KOPT-K1 (cell line): ENCODE measurements around the gene NAV2.

Experiments
- H3K27ac ChIP-seq: fragments of 200-600 bp; sonication (generic); 2 replicates; pipeline ENCODE4 v1.5.1; 2016; ENCODE audit warnings: antibody characterized with exemption, mild to moderate bottlenecking, low read depth, low read length; ENCODE audit not compliant: poor library complexity, severe bottlenecking
- H3K36me3 ChIP-seq: fragments of 200-600 bp; sonication (generic); 2 replicates; pipeline ENCODE4 v1.5.1; 2017; ENCODE audit warnings: antibody characterized with exemption, mild to moderate bottlenecking, low read length, moderate library complexity; ENCODE audit not compliant: insufficient read depth
- H3K9me3 ChIP-seq: fragments of 200-600 bp; sonication (generic); 2 replicates; pipeline ENCODE4 v1.5.1; 2017; ENCODE audit warnings: antibody characterized with exemption, low read length, mild to moderate bottlenecking; ENCODE audit not compliant: insufficient read depth, poor library complexity, severe bottlenecking

NAV2 gene

GRCh38 chr11:20026629-20027555, 314.3 kb downstream of the NAV2 start:
- Histone ChIP-seq H3K9me3 (no peaks in the 10 kb centered on the region), H3K36me3 (no peaks in the 10 kb centered on the region), H3K27ac (no peak overlapping the region)

GRCh38 chr11:20027556-20028013, 314.9 kb downstream of the NAV2 start:
- no peaks in the 10 kb centered on the region for H3K36me3 ChIP-seq
- H3K9me3 ChIP-seq, result no peaks in the 10 kb centered on the region
- H3K27ac ChIP-seq, result no peak overlapping the region

GRCh38 chr11:20029193-20029592, 316.6 kb downstream of the NAV2 start:
- no peak overlapping the region for H3K27ac ChIP-seq
- no peaks in the 10 kb centered on the region for H3K9me3 ChIP-seq
- no peaks in the 10 kb centered on the region for H3K36me3 ChIP-seq

- Histone ChIP-seq H3K27ac (no peak overlapping the region), H3K36me3 (no peaks in the 10 kb centered on the region), H3K9me3 (no peaks in the 10 kb centered on the region)
Measured at GRCh38 chr11:20030472-20030871, 317.8 kb downstream of the NAV2 start.

GRCh38 chr11:20031155-20032001, 318.7 kb downstream of the NAV2 start:
- Histone ChIP-seq H3K36me3 (no peaks in the 10 kb centered on the region), H3K27ac (no peak overlapping the region), H3K9me3 (no peaks in the 10 kb centered on the region)

GRCh38 chr11:20032127-20032526, 319.5 kb downstream of the NAV2 start:
- no peak overlapping the region for H3K27ac ChIP-seq
- no peaks in the 10 kb centered on the region for H3K36me3 ChIP-seq
- no peaks in the 10 kb centered on the region for H3K9me3 ChIP-seq

GRCh38 chr11:20032577-20033260, 320.1 kb downstream of the NAV2 start:
- no peak overlapping the region for H3K27ac ChIP-seq
- H3K9me3 ChIP-seq, result no peaks in the 10 kb centered on the region
- no peaks in the 10 kb centered on the region for H3K36me3 ChIP-seq

- Histone ChIP-seq H3K27ac (no peak overlapping the region), H3K36me3 (no peaks in the 10 kb centered on the region), H3K9me3 (no peaks in the 10 kb centered on the region)
Measured at GRCh38 chr11:20033806-20034205, 321.2 kb downstream of the NAV2 start.

- Histone ChIP-seq H3K36me3 (no peaks in the 10 kb centered on the region), H3K9me3 (no peaks in the 10 kb centered on the region), H3K27ac (no peak overlapping the region)
Measured at GRCh38 chr11:20034941-20035340, 322.3 kb downstream of the NAV2 start.

GRCh38 chr11:20035375-20035700, 322.7 kb downstream of the NAV2 start:
- Histone ChIP-seq H3K9me3 (no peaks in the 10 kb centered on the region), H3K27ac (no peak overlapping the region), H3K36me3 (no peaks in the 10 kb centered on the region)

GRCh38 chr11:20035701-20036601, 323.3 kb downstream of the NAV2 start:
- Histone ChIP-seq H3K27ac (no peak overlapping the region), H3K9me3 (no peaks in the 10 kb centered on the region), H3K36me3 (no peaks in the 10 kb centered on the region)

GRCh38 chr11:20036626-20037335, 324.1 kb downstream of the NAV2 start:
- Histone ChIP-seq H3K36me3 (no peaks in the 10 kb centered on the region), H3K27ac (no peak overlapping the region), H3K9me3 (no peaks in the 10 kb centered on the region)

GRCh38 chr11:20037396-20038153, 324.9 kb downstream of the NAV2 start:
- no peaks in the 10 kb centered on the region for H3K36me3 ChIP-seq

More at GRCh38 chr11:20037396-20038153, 324.9 kb downstream of the NAV2 start:
- H3K9me3 ChIP-seq, result no peaks in the 10 kb centered on the region
- no peak overlapping the region for H3K27ac ChIP-seq
